ENCODE results near the gene PHLDB1.

DNA sequence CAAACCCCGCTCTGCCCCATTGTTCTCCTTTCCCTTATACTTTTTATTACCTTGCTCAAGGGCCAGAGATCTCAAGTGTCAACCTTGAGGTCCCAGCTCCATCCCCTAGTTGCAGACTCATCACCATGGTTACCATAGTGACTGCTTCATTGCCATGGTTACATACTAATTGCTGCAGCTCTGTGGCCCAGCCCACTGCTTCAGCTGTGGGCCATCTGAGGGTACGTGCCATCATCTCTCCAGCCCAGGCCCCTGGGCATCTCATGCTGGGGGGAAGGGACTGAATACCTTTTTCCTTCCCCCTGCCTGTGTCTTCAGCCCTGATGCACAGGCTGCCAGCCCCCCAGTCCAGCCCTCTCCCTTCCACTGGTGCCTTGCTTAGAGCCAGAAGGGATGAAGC lies 49.8 kb downstream of the PHLDB1 start:
- TF ChIP-seq, protein P1, sequence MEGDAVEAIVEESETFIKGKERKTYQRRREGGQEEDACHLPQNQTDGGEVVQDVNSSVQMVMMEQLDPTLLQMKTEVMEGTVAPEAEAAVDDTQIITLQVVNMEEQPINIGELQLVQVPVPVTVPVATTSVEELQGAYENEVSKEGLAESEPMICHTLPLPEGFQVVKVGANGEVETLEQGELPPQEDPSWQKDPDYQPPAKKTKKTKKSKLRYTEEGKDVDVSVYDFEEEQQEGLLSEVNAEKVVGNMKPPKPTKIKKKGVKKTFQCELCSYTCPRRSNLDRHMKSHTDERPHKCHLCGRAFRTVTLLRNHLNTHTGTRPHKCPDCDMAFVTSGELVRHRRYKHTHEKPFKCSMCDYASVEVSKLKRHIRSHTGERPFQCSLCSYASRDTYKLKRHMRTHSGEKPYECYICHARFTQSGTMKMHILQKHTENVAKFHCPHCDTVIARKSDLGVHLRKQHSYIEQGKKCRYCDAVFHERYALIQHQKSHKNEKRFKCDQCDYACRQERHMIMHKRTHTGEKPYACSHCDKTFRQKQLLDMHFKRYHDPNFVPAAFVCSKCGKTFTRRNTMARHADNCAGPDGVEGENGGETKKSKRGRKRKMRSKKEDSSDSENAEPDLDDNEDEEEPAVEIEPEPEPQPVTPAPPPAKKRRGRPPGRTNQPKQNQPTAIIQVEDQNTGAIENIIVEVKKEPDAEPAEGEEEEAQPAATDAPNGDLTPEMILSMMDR (IDR thresholded peaks at IDR 0.05; ENCODE audit: borderline replicate concordance, extremely low read depth, low read length, poor library complexity, severe bottlenecking): no peak
- no peak for TF ChIP-seq EZH2 (IDR thresholded peaks at IDR 0.05; ENCODE audit: borderline replicate concordance, low read depth, low read length, severe bottlenecking)

Data from DND-41 (cell line).